ENCODE measurements around the gene VAV2. TPM values are rescaled to one million over a fixed set of nuclear protein-coding genes. Genes with fewer than 3 reads are reported as not detected.

VAV2 gene
- polyA plus RNA-seq, 2 of the 4 experiments (the other 2 are of a cell fraction) = 9.8 to 21.4 TPM

- H3K27ac ChIP-seq = no peak overlapping the region
- H3K4me3 ChIP-seq = no peak overlapping the region
- ChIA-PET POLR2A (no interaction called here), CTCF (interaction anchor here (0.8 to 1.2 kb wide), 3 partner anchors 11 to 26 kb away, joined by 4 to 5 read pairs (median 4); no protein-coding TSS in a partner anchor)
- no peak for ATAC-seq
- no peak for FAIRE-seq
- WGBS (ENCODE audit: missing lambda C conversion rate) = 94% methylated on average over 14 of the region's 16 CpGs
- no peak for TF ChIP-seq RFX5 (IDR thresholded peaks at IDR 0.05)
- no peak for TF ChIP-seq RNF2 (IDR thresholded peaks at IDR 0.05; ENCODE audit: borderline replicate concordance, low read depth)
- TF ChIP-seq POLR2A (IDR thresholded peaks at IDR 0.05; ENCODE audit: low read length) = no peak
- no peak for TF ChIP-seq JUNB (IDR thresholded peaks at IDR 0.05)
- TF ChIP-seq, protein P1, sequence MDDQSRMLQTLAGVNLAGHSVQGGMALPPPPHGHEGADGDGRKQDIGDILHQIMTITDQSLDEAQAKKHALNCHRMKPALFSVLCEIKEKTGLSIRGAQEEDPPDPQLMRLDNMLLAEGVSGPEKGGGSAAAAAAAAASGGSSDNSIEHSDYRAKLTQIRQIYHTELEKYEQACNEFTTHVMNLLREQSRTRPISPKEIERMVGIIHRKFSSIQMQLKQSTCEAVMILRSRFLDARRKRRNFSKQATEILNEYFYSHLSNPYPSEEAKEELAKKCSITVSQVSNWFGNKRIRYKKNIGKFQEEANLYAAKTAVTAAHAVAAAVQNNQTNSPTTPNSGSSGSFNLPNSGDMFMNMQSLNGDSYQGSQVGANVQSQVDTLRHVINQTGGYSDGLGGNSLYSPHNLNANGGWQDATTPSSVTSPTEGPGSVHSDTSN (IDR thresholded peaks at IDR 0.05) = no peak
- no peak for TF ChIP-seq CEBPB (IDR thresholded peaks at IDR 0.05)
- TF ChIP-seq POLR2AphosphoS2 (conservative IDR thresholded peaks at IDR 0.05; ENCODE audit: low read length) = no peak
- TF ChIP-seq RAD21 (conservative IDR thresholded peaks at IDR 0.05 in 1 of 2, IDR thresholded peaks at IDR 0.05 in 1 of 2) = no peak
- no peak for TF ChIP-seq HOXA7 (CRISPR knock-in tag; IDR thresholded peaks at IDR 0.05)
- TF ChIP-seq EHF (CRISPR knock-in tag; IDR thresholded peaks at IDR 0.05) = no peak
- H3K9me3 ChIP-seq = no peaks in the 10 kb centered on the region
- DNase-seq (ENCODE audit: low read depth in 1 of 2, low spot score in 1 of 2) = no peak
- H3K4me1 ChIP-seq = no peaks in the 10 kb centered on the region
- no peak overlapping the region for H3K4me2 ChIP-seq
These were observed 142.9 kb downstream of the VAV2 start for GRCh38 chr9:133849110-133849670.

GRCh38 chr9:133848471-133849109 is 143.5 kb downstream of the VAV2 start:
- H3K4me1 ChIP-seq = no peaks in the 10 kb centered on the region
- ChIA-PET POLR2A (no interaction called here), CTCF (interaction anchor here (0.6 to 0.8 kb wide), 2 partner anchors 69 to 146 kb away, joined by 3 read pairs; no protein-coding TSS in a partner anchor)
- 93% methylated on average over 19 of the region's 19 CpGs for whole genome bisulfite sequencing (ENCODE audit: missing lambda C conversion rate)
- H3K4me2 ChIP-seq = no peak overlapping the region
- FAIRE-seq (no peak), DNase-seq (ENCODE audit: low read depth in 1 of 2, low spot score in 1 of 2) (no peak), ATAC-seq (no peak)
- H3K9me3 ChIP-seq = no peaks in the 10 kb centered on the region
- no peak overlapping the region for H3K27ac ChIP-seq
- no peak overlapping the region for H3K4me3 ChIP-seq
- no peak for TF ChIP-seq MYC (IDR thresholded peaks at IDR 0.05; ENCODE audit: borderline replicate concordance, low read length)
- no peak for TF ChIP-seq HOXB13 (CRISPR knock-in tag; IDR thresholded peaks at IDR 0.05; ENCODE audit: low read depth)
- no peak for TF ChIP-seq HDAC2 (IDR thresholded peaks at IDR 0.05)
- TF ChIP-seq CHD4 (IDR thresholded peaks at IDR 0.05; ENCODE audit: borderline replicate concordance) = no peak
- no peak for TF ChIP-seq CBX8 (IDR thresholded peaks at IDR 0.05)
- TF ChIP-seq RAD21 (conservative IDR thresholded peaks at IDR 0.05 in 1 of 2, IDR thresholded peaks at IDR 0.05 in 1 of 2) = no peak
- no peak for TF ChIP-seq CBX2 (IDR thresholded peaks at IDR 0.05; ENCODE audit: borderline replicate concordance, low read depth)
- TF ChIP-seq ZC3H11A (IDR thresholded peaks at IDR 0.05) = no peak
- no peak for TF ChIP-seq FOXS1 (CRISPR knock-in tag; IDR thresholded peaks at IDR 0.05)
- TF ChIP-seq JUN (IDR thresholded peaks at IDR 0.05) = no peak
- TF ChIP-seq NFE2L2 (conservative IDR thresholded peaks at IDR 0.05; ENCODE audit: low read length) = no peak
- TF ChIP-seq REST (IDR thresholded peaks at IDR 0.05) = no peak
- TF ChIP-seq EHMT2 (IDR thresholded peaks at IDR 0.05; ENCODE audit: low read depth) = no peak
- no peak for TF ChIP-seq PHF8 (IDR thresholded peaks at IDR 0.05; ENCODE audit: borderline replicate concordance, low read depth)
- TF ChIP-seq CEBPB (IDR thresholded peaks at IDR 0.05) = no peak

Data from A549 (cell line).